ENCODE data around the gene TMEM200A. TPM values are rescaled to one million over a fixed set of nuclear protein-coding genes. Genes with fewer than 3 reads are reported as not detected.

TMEM200A gene
- total RNA-seq, 1 experiment from 2014 or later, result 0.10 TPM

DNA sequence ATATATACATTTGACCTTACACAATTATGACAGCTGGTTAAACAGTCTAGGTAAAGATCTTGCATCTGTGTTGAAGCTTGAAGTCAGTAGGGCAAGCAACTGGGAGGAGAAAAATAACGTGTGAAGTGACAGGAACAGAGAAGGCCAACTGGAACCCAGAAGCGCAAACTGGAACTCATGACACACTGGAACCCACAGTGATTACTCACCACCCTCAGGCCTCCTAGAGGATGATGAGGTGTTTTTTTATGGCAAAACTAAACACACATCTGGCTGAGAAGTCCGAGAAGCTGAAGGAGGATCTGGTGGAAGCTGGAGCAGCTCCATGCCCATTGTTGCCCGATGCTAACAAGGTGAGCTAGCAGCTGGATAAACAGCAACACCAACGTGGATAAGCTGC, 108.1 kb downstream of the TMEM200A start:
- H3K4me1 ChIP-seq (ENCODE audit: control insufficient read depth, insufficient read depth, low read length), result no peaks in the 10 kb centered on the region
- ATAC-seq (no peak), DNase-seq (ENCODE audit: low read depth, low spot score) (no peak)
- H3K9me3 ChIP-seq (ENCODE audit: control insufficient read depth, insufficient read depth, low read depth, low read length), result no peaks in the 10 kb centered on the region
- in situ Hi-C loops (cut with HindIII; ENCODE audit: low pct_unique_long_range_greater_than_20kb, low sequenced_read_pairs) (no loop called here), intact Hi-C loops (cut with micrococcal nuclease; ENCODE audit: unreplicated experiment) (no loop called here)
- no peaks in the 10 kb centered on the region for H3K36me3 ChIP-seq (ENCODE audit: control insufficient read depth, insufficient read depth, low read length)
- H3K27me3 ChIP-seq (ENCODE audit: control insufficient read depth, insufficient read depth, low read length), result no peaks in the 10 kb centered on the region
- TF ChIP-seq REST (IDR thresholded peaks at IDR 0.05; ENCODE audit: insufficient read depth in 1 of 2, low read depth in 2 of 2, low read length in 1 of 2) (no peak), POLR2AphosphoS5 (IDR thresholded peaks at IDR 0.05; ENCODE audit: low read depth, low read length) (no peak), TCF7L2 (IDR thresholded peaks at IDR 0.05; ENCODE audit: low read depth, low read length) (no peak), SIN3A (IDR thresholded peaks at IDR 0.05; ENCODE audit: borderline replicate concordance, insufficient read depth, low read depth, low read length) (no peak)
- TF ChIP-seq, protein P1, sequence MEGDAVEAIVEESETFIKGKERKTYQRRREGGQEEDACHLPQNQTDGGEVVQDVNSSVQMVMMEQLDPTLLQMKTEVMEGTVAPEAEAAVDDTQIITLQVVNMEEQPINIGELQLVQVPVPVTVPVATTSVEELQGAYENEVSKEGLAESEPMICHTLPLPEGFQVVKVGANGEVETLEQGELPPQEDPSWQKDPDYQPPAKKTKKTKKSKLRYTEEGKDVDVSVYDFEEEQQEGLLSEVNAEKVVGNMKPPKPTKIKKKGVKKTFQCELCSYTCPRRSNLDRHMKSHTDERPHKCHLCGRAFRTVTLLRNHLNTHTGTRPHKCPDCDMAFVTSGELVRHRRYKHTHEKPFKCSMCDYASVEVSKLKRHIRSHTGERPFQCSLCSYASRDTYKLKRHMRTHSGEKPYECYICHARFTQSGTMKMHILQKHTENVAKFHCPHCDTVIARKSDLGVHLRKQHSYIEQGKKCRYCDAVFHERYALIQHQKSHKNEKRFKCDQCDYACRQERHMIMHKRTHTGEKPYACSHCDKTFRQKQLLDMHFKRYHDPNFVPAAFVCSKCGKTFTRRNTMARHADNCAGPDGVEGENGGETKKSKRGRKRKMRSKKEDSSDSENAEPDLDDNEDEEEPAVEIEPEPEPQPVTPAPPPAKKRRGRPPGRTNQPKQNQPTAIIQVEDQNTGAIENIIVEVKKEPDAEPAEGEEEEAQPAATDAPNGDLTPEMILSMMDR (IDR thresholded peaks at IDR 0.05), result no peak
- H3K27ac ChIP-seq (ENCODE audit: low read length), result no peak overlapping the region
- no TSS peak for BruUV-seq (replicated peaks)
- CTCF ChIA-PET, result no interaction called here
- no peak overlapping the region for H3K4me3 ChIP-seq (ENCODE audit: low read depth in 2 of 2, low read length in 2 of 2)
- POLR2A ChIA-PET, result no interaction called here

DNA sequence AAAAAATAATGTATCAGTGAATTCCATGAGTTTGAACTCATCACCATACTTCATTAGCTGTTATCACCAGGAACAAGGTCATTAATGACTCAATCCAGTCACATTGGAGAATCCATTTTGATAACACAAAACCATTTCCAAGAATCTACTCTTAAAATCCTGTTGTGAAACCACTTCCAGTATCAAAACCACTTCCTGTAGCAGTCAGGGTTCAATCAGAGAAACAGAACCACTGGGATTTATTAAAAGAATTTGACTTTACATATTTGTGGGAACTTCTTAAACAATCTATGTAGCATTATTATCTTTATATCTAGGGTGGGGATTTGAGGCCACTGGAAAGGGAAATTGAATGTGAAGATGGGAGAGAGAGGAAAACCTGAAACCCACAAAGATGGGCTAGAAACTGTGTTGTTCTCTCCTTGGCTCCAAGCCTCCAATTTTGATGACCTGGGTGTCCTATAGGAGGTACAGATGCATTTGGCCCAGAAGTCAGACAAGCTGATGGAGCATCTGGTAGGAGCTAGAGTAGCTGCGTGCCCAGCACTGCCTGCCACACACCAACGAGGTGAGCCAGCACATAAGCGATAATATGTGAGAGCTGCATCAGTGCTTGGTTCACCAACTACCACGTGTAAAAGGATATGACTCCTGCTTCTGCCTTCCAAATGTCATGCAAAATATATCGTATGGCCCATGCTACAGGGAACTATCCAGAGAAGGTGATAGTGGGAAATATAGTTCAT, 117.0 kb downstream of the TMEM200A start:
- Histone ChIP-seq H3K27ac (ENCODE audit: low read length) (no peak overlapping the region), H3K4me3 (ENCODE audit: low read depth in 2 of 2, low read length in 2 of 2) (no peak overlapping the region), H3K36me3 (ENCODE audit: control insufficient read depth, insufficient read depth, low read length) (no peaks in the 10 kb centered on the region), H3K4me1 (ENCODE audit: control insufficient read depth, insufficient read depth, low read length) (no peaks in the 10 kb centered on the region), H3K9me3 (ENCODE audit: control insufficient read depth, insufficient read depth, low read depth, low read length) (no peaks in the 10 kb centered on the region), H3K27me3 (ENCODE audit: control insufficient read depth, insufficient read depth, low read length) (no peaks in the 10 kb centered on the region)
- in situ Hi-C loops (cut with HindIII; ENCODE audit: low pct_unique_long_range_greater_than_20kb, low sequenced_read_pairs), result no loop called here
- ChIA-PET CTCF (no interaction called here), POLR2A (no interaction called here)
- no peak for DNase-seq (ENCODE audit: low read depth, low spot score)
- no TSS peak for BruUV-seq (replicated peaks)
- intact Hi-C loops (cut with micrococcal nuclease; ENCODE audit: unreplicated experiment), result no loop called here
- no peak for ATAC-seq
- no peak for TF ChIP-seq REST (IDR thresholded peaks at IDR 0.05; ENCODE audit: insufficient read depth in 1 of 2, low read depth in 2 of 2, low read length in 1 of 2)

All from Panc1 (cell line).